LNCAP (cell line): ENCODE measurements around the gene ZNF613.

Experiments
- CTCF ChIP-seq: fragments of 450-650 bp; IDR thresholded peaks from 2 replicates; pipeline ENCODE4 v1.5.1; 2017; ENCODE audit warnings: mild to moderate bottlenecking

The ZNF613 gene

GRCh38 chr19:51926784-51927741 is at the start of gene ZNF613:
TSS of gene ZNF613 (plus strand) at chr19:51927472. CDS start at chr19:51936221, 8,749 bp downstream.
- TF ChIP-seq CTCF, result peak; percentile 35; the same call in 1 of the 2 replicates

GRCh38 chr19:51882518-51882917 is 44.8 kb upstream of the ZNF613 start:
- no peak for TF ChIP-seq CTCF

GRCh38 chr19:51884713-51885112 is 42.6 kb upstream of the ZNF613 start:
- TF ChIP-seq CTCF, result no peak

- TF ChIP-seq CTCF, result no peak
These were observed 39.5 kb upstream of the ZNF613 start, which contains the start of gene ZNF577 for GRCh38 chr19:51887522-51888498. TSS of gene ZNF577 (minus strand) at chr19:51887951. CDS start at chr19:51880382, 7,569 bp downstream.

GRCh38 chr19:51889934-51890333 is 37.3 kb upstream of the ZNF613 start:
- no peak for TF ChIP-seq CTCF

- no peak for TF ChIP-seq CTCF
These were observed 36.0 kb upstream of the ZNF613 start for GRCh38 chr19:51891193-51891747.

- TF ChIP-seq CTCF, result no peak
These were observed 25.4 kb upstream of the ZNF613 start for GRCh38 chr19:51901860-51902259.
